Lower leg skin (tissue), 3 donors: ENCODE results near the gene CACNA2D4.

Source experiments
- CTCF ChIP-seq, 3 donors: fragments of 450-650 bp; IDR thresholded peaks; one replicate each; pipeline ENCODE4 v1.5.1; 2016; ENCODE audit warnings: antibody characterized with exemption in 3 of 3, mild to moderate bottlenecking in 3 of 3, moderate library complexity in 2 of 3
- POLR2A ChIP-seq, 2 donors: fragments of 450-650 bp; IDR thresholded peaks; one replicate each; pipeline ENCODE4 v1.6.1; 2016 to 2017; ENCODE audit warnings: antibody characterized with exemption in 2 of 2, mild to moderate bottlenecking in 1 of 2, moderate library complexity in 1 of 2

- TF ChIP-seq CTCF (IDR thresholded peaks at IDR 0.05) = no peak
- TF ChIP-seq POLR2A (IDR thresholded peaks at IDR 0.05) = no peak
Measured at GRCh38 chr12:1888923-1889322, 29.5 kb downstream of the CACNA2D4 start.
